Measurements from ENCODE around the gene NECTIN4.

Gene NECTIN4

DNA sequence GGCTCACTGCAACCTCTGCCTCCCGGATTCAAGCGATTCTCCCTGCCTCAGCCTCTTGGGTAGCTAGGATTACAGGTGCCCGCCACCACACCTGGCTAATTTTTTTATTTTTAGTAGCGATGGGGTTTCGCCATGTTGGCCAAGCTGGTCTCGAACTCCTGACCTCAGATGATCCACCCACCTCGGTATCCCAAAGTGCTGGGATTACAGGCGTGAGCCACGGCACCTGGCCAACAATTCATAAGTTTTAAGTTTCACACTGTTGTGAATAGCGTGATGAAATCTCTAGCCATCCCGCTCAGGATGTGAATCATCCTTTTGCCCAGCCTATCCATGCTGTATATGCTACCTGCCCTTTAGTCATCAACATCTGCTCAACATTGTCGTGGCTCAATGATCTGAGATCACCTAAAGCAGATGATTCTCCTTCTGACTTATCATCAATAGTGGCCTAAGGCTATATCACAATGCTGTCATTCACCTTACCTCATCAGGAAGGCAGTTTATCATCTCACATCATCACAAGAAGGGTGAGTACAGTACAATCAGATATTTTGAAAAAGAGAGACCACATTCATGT lies 25.9 kb upstream of the NECTIN4 start:
- TF ChIP-seq, protein P1, sequence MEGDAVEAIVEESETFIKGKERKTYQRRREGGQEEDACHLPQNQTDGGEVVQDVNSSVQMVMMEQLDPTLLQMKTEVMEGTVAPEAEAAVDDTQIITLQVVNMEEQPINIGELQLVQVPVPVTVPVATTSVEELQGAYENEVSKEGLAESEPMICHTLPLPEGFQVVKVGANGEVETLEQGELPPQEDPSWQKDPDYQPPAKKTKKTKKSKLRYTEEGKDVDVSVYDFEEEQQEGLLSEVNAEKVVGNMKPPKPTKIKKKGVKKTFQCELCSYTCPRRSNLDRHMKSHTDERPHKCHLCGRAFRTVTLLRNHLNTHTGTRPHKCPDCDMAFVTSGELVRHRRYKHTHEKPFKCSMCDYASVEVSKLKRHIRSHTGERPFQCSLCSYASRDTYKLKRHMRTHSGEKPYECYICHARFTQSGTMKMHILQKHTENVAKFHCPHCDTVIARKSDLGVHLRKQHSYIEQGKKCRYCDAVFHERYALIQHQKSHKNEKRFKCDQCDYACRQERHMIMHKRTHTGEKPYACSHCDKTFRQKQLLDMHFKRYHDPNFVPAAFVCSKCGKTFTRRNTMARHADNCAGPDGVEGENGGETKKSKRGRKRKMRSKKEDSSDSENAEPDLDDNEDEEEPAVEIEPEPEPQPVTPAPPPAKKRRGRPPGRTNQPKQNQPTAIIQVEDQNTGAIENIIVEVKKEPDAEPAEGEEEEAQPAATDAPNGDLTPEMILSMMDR (IDR thresholded peaks at IDR 0.05), result no peak
- H3K27ac Mint-ChIP-seq, result no peak overlapping the region

DNA sequence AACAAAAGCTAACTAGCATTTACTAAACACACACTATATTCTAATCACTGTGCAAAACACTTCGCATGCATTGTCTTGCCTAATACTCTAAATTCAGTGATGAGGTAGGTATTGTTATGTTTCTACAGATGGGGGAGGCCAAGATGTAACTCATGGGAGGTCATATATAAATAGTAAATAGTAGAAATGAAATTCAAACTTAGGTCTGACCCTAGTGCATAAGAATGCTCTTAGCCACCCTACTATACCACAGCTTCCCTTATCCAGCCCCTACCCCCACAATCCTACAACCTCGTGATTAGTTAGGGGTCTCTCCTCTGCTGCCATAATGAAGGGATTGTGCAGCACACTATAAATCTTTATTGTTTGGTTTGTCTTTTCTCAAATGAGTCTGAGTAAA lies 25.2 kb upstream of the NECTIN4 start:
- Mint-ChIP-seq H3K27ac (no peak overlapping the region), H3K9me3 (no peaks in the 10 kb centered on the region), H3K36me3 (ENCODE audit: low read depth) (peaks cover 7% of the 10 kb centered on the region), H3K4me3 (no peak overlapping the region), H3K27me3 (ENCODE audit: low read depth, poor library complexity) (no peaks in the 10 kb centered on the region), H3K4me1 (peaks cover 40% of the 10 kb centered on the region)
- TF ChIP-seq, protein P1 (IDR thresholded peaks at IDR 0.05), result no peak
- DNase-seq, result no peak

More for the DNA sequence above, 25.9 kb upstream of the NECTIN4 start:
- DNase-seq, result no peak
- Mint-ChIP-seq H3K27me3 (ENCODE audit: low read depth, poor library complexity) (no peaks in the 10 kb centered on the region), H3K4me1 (peaks cover 47% of the 10 kb centered on the region), H3K36me3 (ENCODE audit: low read depth) (peaks cover 6% of the 10 kb centered on the region), H3K9me3 (no peaks in the 10 kb centered on the region), H3K4me3 (peak overlapping the region; percentile 23)

DNA sequence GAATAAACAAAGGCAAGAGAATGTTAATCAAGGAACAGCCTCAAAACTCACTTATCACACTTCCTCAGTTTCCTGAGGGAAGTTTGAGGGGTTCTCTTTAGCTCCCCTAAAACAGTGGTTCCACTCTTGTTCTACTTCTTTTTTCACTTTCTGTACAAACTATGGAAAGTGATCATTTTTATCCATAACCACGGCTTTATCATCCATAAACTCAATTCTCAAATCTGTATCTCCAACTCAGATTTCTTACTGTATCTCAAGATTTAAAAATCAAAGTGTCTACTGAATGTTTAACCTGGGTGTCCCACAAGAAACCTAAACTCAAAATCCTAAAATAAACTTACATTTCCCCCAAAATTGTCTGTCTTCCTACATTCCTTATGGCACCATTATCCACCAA lies 24.6 kb upstream of the NECTIN4 start:
- Mint-ChIP-seq H3K9me3 (no peaks in the 10 kb centered on the region), H3K27me3 (ENCODE audit: low read depth, poor library complexity) (no peaks in the 10 kb centered on the region), H3K27ac (no peak overlapping the region), H3K4me1 (peaks cover 34% of the 10 kb centered on the region), H3K4me3 (no peak overlapping the region), H3K36me3 (ENCODE audit: low read depth) (peaks cover 14% of the 10 kb centered on the region)
- DNase-seq, result no peak
- TF ChIP-seq, protein P1 (IDR thresholded peaks at IDR 0.05), result no peak

DNA sequence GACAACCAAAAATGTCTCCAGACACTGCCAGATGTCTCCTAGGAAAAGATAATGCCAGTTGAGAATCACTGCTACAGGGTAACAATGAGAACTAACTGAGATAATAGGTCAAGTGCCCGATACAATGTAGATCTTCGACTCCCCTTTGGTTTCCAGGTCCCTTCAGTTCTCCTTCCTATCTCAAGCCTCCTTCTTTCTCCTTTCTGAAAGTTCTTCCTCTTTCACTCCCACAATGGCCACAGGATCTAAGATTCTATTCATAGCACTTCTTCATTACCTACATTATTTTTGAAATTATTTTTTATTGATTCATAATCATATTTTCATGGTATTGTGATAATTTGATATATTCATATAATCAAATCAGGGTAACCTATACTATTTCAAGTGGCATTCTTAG lies 22.2 kb upstream of the NECTIN4 start:
- DNase-seq, result no peak
- no peaks in the 10 kb centered on the region for H3K27me3 Mint-ChIP-seq (ENCODE audit: low read depth, poor library complexity)
- peaks cover 17% of the 10 kb centered on the region for H3K4me1 Mint-ChIP-seq
- peaks cover 20% of the 10 kb centered on the region for H3K36me3 Mint-ChIP-seq (ENCODE audit: low read depth)
- TF ChIP-seq, protein P1 (IDR thresholded peaks at IDR 0.05), result no peak
- H3K27ac Mint-ChIP-seq, result no peak overlapping the region
- no peak overlapping the region for H3K4me3 Mint-ChIP-seq
- no peaks in the 10 kb centered on the region for H3K9me3 Mint-ChIP-seq

DNA sequence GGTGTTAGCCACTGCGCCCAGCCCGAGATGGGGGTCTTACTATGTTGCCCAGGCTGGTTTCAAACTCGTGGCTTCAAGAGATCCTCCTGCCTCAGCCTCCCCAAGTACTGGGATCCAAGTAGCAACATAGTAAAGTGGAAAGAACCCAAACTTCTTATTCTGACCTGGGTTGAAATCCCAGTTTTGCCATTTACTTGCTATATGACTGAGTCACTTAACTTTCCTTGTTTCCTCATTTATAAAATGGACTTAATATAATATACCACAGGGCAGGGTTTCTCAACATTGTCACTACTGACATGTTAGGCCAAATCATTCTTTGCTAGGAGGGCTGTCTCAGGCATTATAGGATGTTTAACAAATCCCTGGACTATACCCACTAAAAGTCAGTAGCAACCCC lies 21.8 kb upstream of the NECTIN4 start:
- Mint-ChIP-seq H3K4me1 (peaks cover 13% of the 10 kb centered on the region), H3K36me3 (ENCODE audit: low read depth) (peaks cover 24% of the 10 kb centered on the region), H3K27me3 (ENCODE audit: low read depth, poor library complexity) (no peaks in the 10 kb centered on the region), H3K4me3 (no peak overlapping the region), H3K9me3 (no peaks in the 10 kb centered on the region), H3K27ac (no peak overlapping the region)
- TF ChIP-seq, protein P1 (IDR thresholded peaks at IDR 0.05), result no peak
- DNase-seq, result no peak

DNA sequence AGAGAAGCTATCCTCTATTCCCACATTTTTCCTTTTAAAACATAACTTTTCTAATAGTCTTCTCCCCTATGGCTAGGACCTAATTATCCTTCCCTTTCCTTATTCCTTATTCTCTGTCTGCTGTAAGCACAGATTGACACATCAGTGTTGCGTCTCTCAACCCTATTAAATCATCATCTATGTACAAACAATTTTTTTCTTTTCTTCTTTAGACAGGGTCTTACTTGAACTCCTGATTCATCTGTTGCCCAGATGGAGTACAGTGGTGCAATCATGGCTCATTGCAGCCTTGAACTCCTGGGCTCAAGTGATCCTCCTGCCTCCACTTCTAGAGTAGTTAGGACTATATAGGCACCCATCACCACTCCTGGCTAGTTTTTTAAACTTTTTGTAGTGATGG lies 17.1 kb upstream of the NECTIN4 start:
- no peak for DNase-seq
- H3K4me3 Mint-ChIP-seq, result no peak overlapping the region
- no peaks in the 10 kb centered on the region for H3K4me1 Mint-ChIP-seq
- H3K36me3 Mint-ChIP-seq (ENCODE audit: low read depth), result peaks cover 37% of the 10 kb centered on the region
- TF ChIP-seq, protein P1 (IDR thresholded peaks at IDR 0.05), result no peak
- no peaks in the 10 kb centered on the region for H3K27me3 Mint-ChIP-seq (ENCODE audit: low read depth, poor library complexity)
- H3K9me3 Mint-ChIP-seq, result no peaks in the 10 kb centered on the region
- H3K27ac Mint-ChIP-seq, result no peak overlapping the region

Measured in nephron progenitor cell (in vitro differentiated cells).